ENCODE measurements around the gene VIPR1. TPM values are rescaled to one million over a fixed set of nuclear protein-coding genes. Genes with fewer than 3 reads are reported as not detected.

VIPR1 gene
- polyA plus RNA-seq, 1 of the 3 experiments (the other 2 are of a cell fraction) = not detected

- no peaks in the 10 kb centered on the region for H3K27me3 ChIP-seq (ENCODE audit: insufficient read depth)
- WGBS (ENCODE audit: low lambda C conversion rate) = 0% methylated on average over 2 of the region's 2 CpGs
- no peak overlapping the region for H2AFZ ChIP-seq (ENCODE audit: low read depth)
- H3K36me3 ChIP-seq (replicated peaks in 1 of 2; ENCODE audit: control insufficient read depth in 1 of 2, insufficient read depth in 2 of 2, low read length in 1 of 2) = no peaks in the 10 kb centered on the region
- no peak overlapping the region for H3K4me3 ChIP-seq (ENCODE audit: low read depth in 2 of 2, low read length in 1 of 2)
- ChIA-PET CTCF (no interaction called here), POLR2A (no interaction called here)
- H4K20me1 ChIP-seq (ENCODE audit: insufficient read depth) = no peaks in the 10 kb centered on the region
- no peak for TF ChIP-seq TCF12 (IDR thresholded peaks at IDR 0.05)
- no peak for TF ChIP-seq TEAD4 (IDR thresholded peaks at IDR 0.05; ENCODE audit: borderline replicate concordance, insufficient read depth)
- no peak for TF ChIP-seq RXRA (IDR thresholded peaks at IDR 0.05; ENCODE audit: borderline replicate concordance, low read depth)
- TF ChIP-seq EZH2phosphoT487 (IDR thresholded peaks at IDR 0.05; ENCODE audit: borderline replicate concordance, low read depth) = no peak
- TF ChIP-seq, protein P1, sequence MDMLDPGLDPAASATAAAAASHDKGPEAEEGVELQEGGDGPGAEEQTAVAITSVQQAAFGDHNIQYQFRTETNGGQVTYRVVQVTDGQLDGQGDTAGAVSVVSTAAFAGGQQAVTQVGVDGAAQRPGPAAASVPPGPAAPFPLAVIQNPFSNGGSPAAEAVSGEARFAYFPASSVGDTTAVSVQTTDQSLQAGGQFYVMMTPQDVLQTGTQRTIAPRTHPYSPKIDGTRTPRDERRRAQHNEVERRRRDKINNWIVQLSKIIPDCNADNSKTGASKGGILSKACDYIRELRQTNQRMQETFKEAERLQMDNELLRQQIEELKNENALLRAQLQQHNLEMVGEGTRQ (IDR thresholded peaks at IDR 0.05; ENCODE audit: borderline replicate concordance, low read depth, low read length) = no peak
- no peak overlapping the region for H3K4me2 ChIP-seq
- H3K4me1 ChIP-seq (ENCODE audit: control insufficient read depth in 1 of 2, insufficient read depth in 2 of 2, low read depth in 1 of 2, low read length in 1 of 2) = no peaks in the 10 kb centered on the region
- H3K9me3 ChIP-seq = no peaks in the 10 kb centered on the region
- H3K27ac ChIP-seq (ENCODE audit: low read depth in 2 of 2, low read length in 1 of 2) = no peak overlapping the region
- no peaks in the 10 kb centered on the region for H3F3A ChIP-seq (replicated peaks; ENCODE audit: insufficient read depth)
- no peaks in the 10 kb centered on the region for H3K9me2 ChIP-seq
- no peak for DNase-seq
- H3K9ac ChIP-seq = no peak overlapping the region
- no peaks in the 10 kb centered on the region for H3K79me2 ChIP-seq (ENCODE audit: insufficient read depth)
Observed at GRCh38 chr3:42461762-42462161, 40.7 kb upstream of the VIPR1 start.

DNA sequence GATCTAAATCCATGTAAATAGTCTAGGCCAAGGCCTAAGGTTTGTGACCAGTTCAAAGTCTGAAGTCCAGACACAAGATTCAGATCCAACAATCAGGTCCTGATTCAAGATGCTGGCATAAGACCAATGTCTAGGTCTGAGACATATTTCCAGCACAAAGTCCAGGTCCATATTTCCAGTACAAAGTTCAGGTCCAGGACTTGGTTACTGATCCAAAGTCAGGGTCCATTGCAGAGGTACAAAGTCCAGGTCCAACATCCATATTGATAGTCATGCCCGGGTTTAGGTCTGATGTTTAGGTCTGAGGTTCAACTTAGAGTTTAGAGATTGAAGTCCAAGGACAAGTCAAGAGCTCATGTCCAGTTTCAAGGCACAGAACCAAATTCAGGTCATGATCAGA is 39.4 kb upstream of the VIPR1 start:
- Histone ChIP-seq H3K9ac (no peak overlapping the region), H3K9me2 (no peaks in the 10 kb centered on the region), H3K27me3 (ENCODE audit: insufficient read depth) (no peaks in the 10 kb centered on the region), H3K36me3 (replicated peaks in 1 of 2; ENCODE audit: control insufficient read depth in 1 of 2, insufficient read depth in 2 of 2, low read length in 1 of 2) (no peaks in the 10 kb centered on the region), H2AFZ (ENCODE audit: low read depth) (no peak overlapping the region), H3K4me2 (no peak overlapping the region), H3K4me1 (ENCODE audit: control insufficient read depth in 1 of 2, insufficient read depth in 2 of 2, low read depth in 1 of 2, low read length in 1 of 2) (no peaks in the 10 kb centered on the region), H3K4me3 (ENCODE audit: low read depth in 2 of 2, low read length in 1 of 2) (no peak overlapping the region), H3K27ac (ENCODE audit: low read depth in 2 of 2, low read length in 1 of 2) (no peak overlapping the region), H4K20me1 (ENCODE audit: insufficient read depth) (no peaks in the 10 kb centered on the region), H3K79me2 (ENCODE audit: insufficient read depth) (no peaks in the 10 kb centered on the region), H3F3A (replicated peaks; ENCODE audit: insufficient read depth) (no peaks in the 10 kb centered on the region), H3K9me3 (no peaks in the 10 kb centered on the region)
- no peak for DNase-seq
- CTCF ChIA-PET = interaction anchor here (1.0 kb wide), 1 partner anchor 20 kb away, joined by 6 read pairs; no protein-coding TSS in a partner anchor
- TF ChIP-seq GABPA (IDR thresholded peaks at IDR 0.05; ENCODE audit: low read depth) (no peak), PBX3 (IDR thresholded peaks at IDR 0.05) (no peak), CHD2 (IDR thresholded peaks at IDR 0.05; ENCODE audit: low read length, partially characterized antibody) (no peak), FOSL2 (IDR thresholded peaks at IDR 0.05; ENCODE audit: borderline replicate concordance, low read depth) (no peak), ELF1 (IDR thresholded peaks at IDR 0.05) (no peak), FOXJ3 (CRISPR knock-in tag; IDR thresholded peaks at IDR 0.05) (no peak), NRF1 (IDR thresholded peaks at IDR 0.05; ENCODE audit: low read depth, low read length) (no peak), RXRA (IDR thresholded peaks at IDR 0.05; ENCODE audit: borderline replicate concordance, low read depth) (no peak), RCOR1 (IDR thresholded peaks at IDR 0.05; ENCODE audit: low read length) (no peak), FOXM1 (IDR thresholded peaks at IDR 0.05; ENCODE audit: low read depth) (no peak), EP300 (IDR thresholded peaks at IDR 0.05; ENCODE audit: borderline replicate concordance in 1 of 2, low read depth in 1 of 2, low read length in 1 of 2) (no peak), MEF2A (IDR thresholded peaks at IDR 0.05; ENCODE audit: borderline replicate concordance, low read depth) (no peak)
- TF ChIP-seq, protein P2, sequence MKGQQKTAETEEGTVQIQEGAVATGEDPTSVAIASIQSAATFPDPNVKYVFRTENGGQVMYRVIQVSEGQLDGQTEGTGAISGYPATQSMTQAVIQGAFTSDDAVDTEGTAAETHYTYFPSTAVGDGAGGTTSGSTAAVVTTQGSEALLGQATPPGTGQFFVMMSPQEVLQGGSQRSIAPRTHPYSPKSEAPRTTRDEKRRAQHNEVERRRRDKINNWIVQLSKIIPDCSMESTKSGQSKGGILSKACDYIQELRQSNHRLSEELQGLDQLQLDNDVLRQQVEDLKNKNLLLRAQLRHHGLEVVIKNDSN (IDR thresholded peaks at IDR 0.05; ENCODE audit: borderline replicate concordance, low read depth) = no peak
- POLR2A ChIA-PET = no interaction called here
- WGBS (ENCODE audit: low lambda C conversion rate) = 0% methylated on average over 1 of the region's 1 CpG

Measured in SK-N-SH (cell line).